KMS-11 (cell line): ENCODE results near the gene DNTT.

Source experiments
- H2AFZ ChIP-seq: fragments of 200-600 bp; sonication (generic); 2 replicates; pipeline ENCODE4 v1.6.1; 2016; ENCODE audit warnings: antibody characterized with exemption, mixed run types, low read depth
- H3K27ac ChIP-seq: fragments of 200-600 bp; sonication (generic); 2 replicates; pipeline ENCODE4 v1.6.1; 2016; ENCODE audit warnings: mild to moderate bottlenecking, mixed run types
- H3K27me3 ChIP-seq: fragments of 200-600 bp; sonication (generic); 2 replicates; pipeline ENCODE4 v1.6.1; 2017; ENCODE audit warnings: mild to moderate bottlenecking, low read depth, mixed run types, moderate library complexity; ENCODE audit not compliant: insufficient read depth
- H3K36me3 ChIP-seq: fragments of 200-600 bp; sonication (generic); 2 replicates; pipeline ENCODE4 v1.6.1; 2017; ENCODE audit warnings: mild to moderate bottlenecking, mixed run types; ENCODE audit not compliant: insufficient read depth
- H3K4me1 ChIP-seq: fragments of 200-600 bp; sonication (generic); 2 replicates; pipeline ENCODE4 v1.6.1; 2016; ENCODE audit warnings: mild to moderate bottlenecking, low read depth, mixed run types; ENCODE audit not compliant: poor library complexity, severe bottlenecking
- H3K4me2 ChIP-seq: fragments of 200-600 bp; sonication (generic); 2 replicates; pipeline ENCODE4 v1.7.0; 2016; ENCODE audit warnings: mild to moderate bottlenecking, mixed run types
- H3K4me3 ChIP-seq: fragments of 200-600 bp; sonication (generic); IDR thresholded peaks from 2 replicates; pipeline ENCODE4 v1.6.1; 2017; ENCODE audit warnings: low read depth, low read length, mixed read lengths; ENCODE audit not compliant: insufficient read depth
- H3K79me2 ChIP-seq: fragments of 200-600 bp; sonication (generic); 2 replicates; pipeline ENCODE4 v1.6.1; 2016; ENCODE audit warnings: low read depth, mixed run types; ENCODE audit not compliant: insufficient read depth
- H3K9ac ChIP-seq: fragments of 200-600 bp; sonication (generic); 2 replicates; pipeline ENCODE4 v1.6.1; 2016; ENCODE audit warnings: mild to moderate bottlenecking, mixed run types
- H4K20me1 ChIP-seq: fragments of 200-600 bp; sonication (generic); 2 replicates; pipeline ENCODE4 v1.6.1; 2016; ENCODE audit warnings: mild to moderate bottlenecking, mixed run types; ENCODE audit not compliant: insufficient read depth
- TF ChIP-seq, protein P1 (sequence below): fragments of 200-600 bp; sonication (generic); conservative IDR thresholded peaks from 2 replicates; pipeline ENCODE4 v1.6.1; 2017; ENCODE audit warnings: low read depth, mild to moderate bottlenecking, antibody characterized with exemption, low read length, moderate library complexity, mixed read lengths

Gene DNTT

GRCh38 chr10:96276831-96277230 lies 27.4 kb upstream of the DNTT start:
- Histone ChIP-seq H3K9ac (no peak overlapping the region), H3K79me2 (no peaks in the 10 kb centered on the region), H3K4me2 (no peak overlapping the region), H4K20me1 (no peaks in the 10 kb centered on the region), H3K27ac (no peak overlapping the region), H3K4me1 (peaks cover 4% of the 10 kb centered on the region), H3K4me3 (no peak overlapping the region), H3K36me3 (no peaks in the 10 kb centered on the region), H2AFZ (no peak overlapping the region), H3K27me3 (no peaks in the 10 kb centered on the region)
- TF ChIP-seq, protein P1, sequence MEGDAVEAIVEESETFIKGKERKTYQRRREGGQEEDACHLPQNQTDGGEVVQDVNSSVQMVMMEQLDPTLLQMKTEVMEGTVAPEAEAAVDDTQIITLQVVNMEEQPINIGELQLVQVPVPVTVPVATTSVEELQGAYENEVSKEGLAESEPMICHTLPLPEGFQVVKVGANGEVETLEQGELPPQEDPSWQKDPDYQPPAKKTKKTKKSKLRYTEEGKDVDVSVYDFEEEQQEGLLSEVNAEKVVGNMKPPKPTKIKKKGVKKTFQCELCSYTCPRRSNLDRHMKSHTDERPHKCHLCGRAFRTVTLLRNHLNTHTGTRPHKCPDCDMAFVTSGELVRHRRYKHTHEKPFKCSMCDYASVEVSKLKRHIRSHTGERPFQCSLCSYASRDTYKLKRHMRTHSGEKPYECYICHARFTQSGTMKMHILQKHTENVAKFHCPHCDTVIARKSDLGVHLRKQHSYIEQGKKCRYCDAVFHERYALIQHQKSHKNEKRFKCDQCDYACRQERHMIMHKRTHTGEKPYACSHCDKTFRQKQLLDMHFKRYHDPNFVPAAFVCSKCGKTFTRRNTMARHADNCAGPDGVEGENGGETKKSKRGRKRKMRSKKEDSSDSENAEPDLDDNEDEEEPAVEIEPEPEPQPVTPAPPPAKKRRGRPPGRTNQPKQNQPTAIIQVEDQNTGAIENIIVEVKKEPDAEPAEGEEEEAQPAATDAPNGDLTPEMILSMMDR, result no peak

- Histone ChIP-seq H3K9ac (no peak overlapping the region), H3K4me2 (no peak overlapping the region)
Measured at GRCh38 chr10:96279191-96279641, 25.0 kb upstream of the DNTT start.

DNA sequence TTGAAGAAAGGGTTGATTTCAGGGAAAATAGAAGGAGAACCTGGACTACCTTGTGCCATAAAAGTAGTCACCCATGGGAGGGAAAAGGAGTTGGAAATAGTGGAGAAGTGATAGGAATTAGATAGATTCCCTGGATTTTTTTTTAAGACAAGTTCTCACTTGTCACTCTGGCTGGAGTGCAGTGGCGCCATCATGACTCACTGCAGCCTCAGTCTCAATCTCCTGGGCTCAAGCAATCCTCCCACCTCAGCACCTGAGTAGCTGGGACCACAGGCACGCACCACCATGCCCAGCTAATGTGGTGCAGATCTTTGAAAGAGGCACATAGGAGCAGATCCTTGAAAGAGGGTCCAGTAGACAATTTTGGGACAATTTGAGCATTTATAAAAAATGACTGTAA lies 23.4 kb upstream of the DNTT start:
- Histone ChIP-seq H3K27me3 (no peaks in the 10 kb centered on the region), H3K27ac (no peak overlapping the region), H2AFZ (no peak overlapping the region), H3K4me1 (no peaks in the 10 kb centered on the region), H3K9ac (no peak overlapping the region), H3K4me2 (no peak overlapping the region), H3K36me3 (no peaks in the 10 kb centered on the region), H3K79me2 (no peaks in the 10 kb centered on the region), H4K20me1 (no peaks in the 10 kb centered on the region), H3K4me3 (no peak overlapping the region)
- TF ChIP-seq, protein P1, result no peak

More at GRCh38 chr10:96279191-96279641, 25.0 kb upstream of the DNTT start:
- H3K79me2 ChIP-seq, result no peaks in the 10 kb centered on the region
- H4K20me1 ChIP-seq, result no peaks in the 10 kb centered on the region
- no peaks in the 10 kb centered on the region for H3K27me3 ChIP-seq
- no peak overlapping the region for H2AFZ ChIP-seq
- no peak overlapping the region for H3K4me3 ChIP-seq
- TF ChIP-seq, protein P1, result no peak
- no peak overlapping the region for H3K27ac ChIP-seq
- no peaks in the 10 kb centered on the region for H3K4me1 ChIP-seq
- H3K36me3 ChIP-seq, result no peaks in the 10 kb centered on the region

DNA sequence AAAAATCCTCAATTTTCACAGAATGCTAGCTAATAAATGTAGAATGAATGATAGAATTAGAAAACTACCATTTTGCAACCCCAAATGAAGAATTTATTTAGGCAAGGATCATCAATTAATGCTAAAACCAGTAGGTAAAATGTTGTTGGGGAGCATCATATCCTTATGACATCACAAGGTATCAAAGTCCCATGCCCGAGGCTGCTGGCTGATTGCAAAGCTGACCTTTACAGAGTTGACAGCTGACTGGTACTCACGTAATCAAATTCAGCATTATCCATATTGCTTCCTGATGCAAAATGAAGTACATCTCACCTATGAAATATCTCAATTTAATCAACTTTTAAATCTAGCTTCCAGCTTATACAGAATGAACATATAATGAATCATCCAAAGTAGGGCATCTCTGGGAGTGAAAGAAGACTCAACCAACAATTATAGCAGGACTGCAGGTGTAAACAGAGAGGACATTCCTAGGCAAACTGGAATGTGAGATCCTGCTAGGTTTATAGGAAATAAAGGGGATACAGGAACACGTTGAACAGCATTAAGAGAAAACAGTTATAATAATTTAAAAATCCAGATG lies 22.7 kb upstream of the DNTT start:
- no peaks in the 10 kb centered on the region for H3K27me3 ChIP-seq
- H3K9ac ChIP-seq, result no peak overlapping the region
- H4K20me1 ChIP-seq, result no peaks in the 10 kb centered on the region
- no peaks in the 10 kb centered on the region for H3K4me1 ChIP-seq
- TF ChIP-seq, protein P1, result no peak
- H3K36me3 ChIP-seq, result no peaks in the 10 kb centered on the region
- H3K79me2 ChIP-seq, result no peaks in the 10 kb centered on the region
- H3K4me2 ChIP-seq, result no peak overlapping the region
- no peak overlapping the region for H3K27ac ChIP-seq
- no peak overlapping the region for H3K4me3 ChIP-seq
- no peak overlapping the region for H2AFZ ChIP-seq
